HG03103 (cell line): ENCODE data around the gene WWOX.
"Not testable (repeated sequence)": the region's sequence is repeated elsewhere in the genome, so short reads cannot be mapped to it uniquely, and the experiment has no call there.

Experiments
- ATAC-seq: cut with Tn5 transposase; IDR thresholded peaks from one replicate; pipeline ENCODE4 v1.9.1; 2021; ENCODE audit warnings: low read depth; ENCODE audit not compliant: unreplicated experiment

The WWOX gene

DNA sequence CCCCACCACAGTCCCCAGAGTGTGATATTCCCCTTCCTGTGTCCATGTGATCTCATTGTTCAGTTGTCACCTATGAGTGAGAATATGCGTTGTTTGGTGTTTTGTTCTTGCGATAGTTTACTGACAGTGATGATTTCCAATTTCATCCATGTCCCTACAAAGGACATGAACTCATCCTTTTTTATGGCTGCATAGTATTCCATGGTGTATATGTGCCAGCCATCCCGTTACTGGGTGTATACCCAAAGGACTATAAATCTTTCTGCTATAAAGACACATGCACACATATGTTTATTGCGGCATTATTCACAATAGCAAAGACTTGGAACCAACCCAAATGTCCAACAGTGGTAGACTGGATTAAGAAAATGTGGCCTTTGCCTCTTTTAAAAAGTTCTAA is 952.7 kb downstream of the WWOX start:
- ATAC-seq: not testable (repeated sequence)

DNA sequence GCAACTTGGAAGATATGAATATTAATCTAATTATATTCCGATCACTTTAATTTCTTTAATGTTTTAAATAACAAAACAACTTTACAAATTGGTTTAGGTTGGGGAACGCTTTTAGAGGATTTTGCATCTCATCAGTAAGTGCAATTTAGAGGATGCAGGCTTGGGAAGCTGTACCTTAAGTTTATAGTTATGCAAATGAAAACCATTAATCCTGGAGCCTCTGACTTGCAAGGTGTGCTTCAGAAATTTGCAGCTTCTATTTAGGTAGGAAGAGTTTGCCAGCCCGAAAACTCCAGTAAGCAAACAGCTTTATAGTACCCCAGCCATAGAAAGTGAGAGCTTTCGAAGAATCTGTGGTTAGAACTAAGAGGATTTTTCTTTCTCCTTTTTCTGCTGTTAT is 954.1 kb downstream of the WWOX start:
- ATAC-seq: no peak

DNA sequence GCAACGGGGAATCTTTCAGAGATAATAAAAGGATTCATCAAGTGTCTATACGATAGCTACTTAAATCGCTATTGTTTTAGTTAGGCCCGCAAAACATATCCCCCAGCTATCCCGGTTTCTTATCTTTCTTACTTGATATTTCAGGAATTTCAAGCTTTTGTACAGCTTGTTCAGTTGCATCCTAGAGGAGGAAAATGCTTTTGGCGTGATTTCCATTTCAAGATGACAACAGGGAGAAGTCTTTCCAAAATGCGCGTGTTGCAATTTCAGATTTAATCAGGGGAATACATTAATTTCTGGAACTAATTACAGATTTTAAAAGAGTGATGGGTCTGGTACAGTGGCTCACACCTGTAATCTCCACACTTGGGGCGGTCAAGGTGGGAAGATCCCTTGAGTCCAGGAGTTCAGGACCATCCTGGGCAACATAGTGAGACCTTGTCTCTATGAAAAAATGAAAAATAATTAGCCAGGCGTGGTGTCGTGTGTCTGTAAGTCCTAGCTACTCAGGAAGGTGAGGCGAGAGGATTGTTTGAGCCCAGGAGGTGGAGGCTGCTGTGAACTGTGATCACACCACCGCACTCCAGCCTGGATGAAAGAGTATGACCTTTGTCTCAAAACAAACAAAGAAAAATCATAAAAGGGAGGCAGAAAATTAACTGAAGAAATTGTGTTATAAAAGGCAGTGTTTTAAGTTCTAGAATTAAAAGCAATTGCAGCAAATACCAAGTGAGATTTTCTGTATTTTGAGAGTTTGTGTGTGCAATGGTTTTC is 954.9 kb downstream of the WWOX start:
- ATAC-seq: no peak

DNA sequence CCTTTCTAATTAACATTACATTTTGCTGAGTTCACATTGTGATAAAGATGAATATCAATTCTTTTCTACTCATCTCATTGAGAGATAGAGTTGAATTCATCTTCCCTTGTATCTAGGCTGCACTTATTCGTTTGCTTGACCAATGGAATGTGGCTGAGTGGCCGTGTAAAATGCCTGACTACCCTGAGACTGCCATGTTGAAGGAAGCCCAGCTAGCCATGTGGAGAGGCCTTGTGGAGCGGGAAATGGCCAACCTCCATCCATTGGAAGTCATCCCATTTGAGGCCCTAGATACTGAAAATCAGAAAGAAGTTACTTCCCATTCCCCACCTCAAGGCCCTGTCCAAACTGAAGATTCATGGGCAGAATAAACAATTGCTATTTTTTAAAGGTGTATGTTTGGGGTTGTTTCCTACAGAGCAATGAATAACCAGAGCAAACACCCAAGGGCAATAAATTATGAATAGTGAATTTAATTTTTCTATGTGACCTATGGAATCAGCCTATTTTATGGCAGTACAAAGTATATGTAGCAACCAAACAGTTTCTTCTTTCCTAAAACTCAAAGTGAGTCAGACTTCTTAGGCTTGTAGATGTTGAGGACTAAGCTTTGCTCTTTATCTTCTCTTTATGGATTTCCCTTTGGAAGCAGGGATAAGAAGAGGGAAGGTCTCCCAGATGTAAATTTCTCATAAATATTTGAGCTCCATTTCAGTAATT is 956.0 kb downstream of the WWOX start:
- ATAC-seq: no peak

- no peak for ATAC-seq
These were observed 961.7 kb downstream of the WWOX start for GRCh38 chr16:79061181-79061580.

DNA sequence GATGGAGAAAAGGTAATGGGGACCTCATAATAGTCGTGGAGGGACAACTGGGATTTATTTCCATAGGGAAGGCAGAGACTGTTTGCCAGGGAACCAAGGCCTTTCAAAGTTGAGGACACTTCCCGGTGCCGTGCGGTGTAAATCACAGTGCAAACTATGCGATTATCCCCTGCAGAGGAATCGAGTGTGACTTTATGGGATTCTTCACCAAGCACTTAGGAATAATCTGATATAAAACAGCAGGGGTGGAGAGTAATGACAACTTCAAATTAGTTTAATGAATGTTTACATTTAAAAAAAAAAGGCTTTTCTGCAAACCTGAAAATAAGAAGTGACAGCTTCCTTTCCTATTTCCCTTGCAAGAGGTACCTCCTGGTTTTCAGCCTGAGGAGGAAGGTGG is 962.9 kb downstream of the WWOX start:
- no peak for ATAC-seq

GRCh38 chr16:79062821-79063220 is 963.4 kb downstream of the WWOX start:
- no peak for ATAC-seq

DNA sequence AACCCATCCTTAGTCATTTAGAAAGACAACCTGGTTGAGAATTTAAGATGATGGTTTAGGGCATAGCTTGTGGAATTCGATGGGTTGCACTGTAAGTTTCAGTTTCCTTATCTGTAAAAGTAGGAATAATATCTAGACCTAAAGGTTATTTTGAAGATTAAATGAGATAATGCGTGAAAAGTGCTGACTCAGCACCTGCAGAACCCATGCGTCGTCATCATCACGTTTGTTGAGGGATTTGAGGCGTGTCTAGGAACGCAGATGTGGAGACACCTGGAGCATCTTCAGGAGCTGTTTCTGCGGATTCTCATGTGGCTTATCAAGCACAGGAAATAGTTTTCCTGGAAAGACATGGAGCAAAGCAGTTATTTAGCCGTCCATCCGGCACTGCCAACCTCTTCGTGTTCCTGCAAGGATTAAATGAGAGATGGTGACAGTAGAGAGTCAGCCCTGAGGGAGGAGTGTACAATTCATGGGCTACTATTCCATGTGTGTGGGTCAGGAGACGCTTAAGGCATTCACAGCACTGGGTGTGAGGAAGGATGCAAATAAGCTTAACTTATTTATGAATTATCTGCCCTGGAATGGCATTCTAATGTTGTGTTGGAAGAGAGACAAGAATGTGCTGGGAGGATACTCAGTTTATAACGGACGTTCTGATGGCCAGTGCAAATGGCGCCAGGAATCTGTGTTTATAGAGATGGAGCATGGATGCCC is 965.0 kb downstream of the WWOX start:
- ATAC-seq: no peak

DNA sequence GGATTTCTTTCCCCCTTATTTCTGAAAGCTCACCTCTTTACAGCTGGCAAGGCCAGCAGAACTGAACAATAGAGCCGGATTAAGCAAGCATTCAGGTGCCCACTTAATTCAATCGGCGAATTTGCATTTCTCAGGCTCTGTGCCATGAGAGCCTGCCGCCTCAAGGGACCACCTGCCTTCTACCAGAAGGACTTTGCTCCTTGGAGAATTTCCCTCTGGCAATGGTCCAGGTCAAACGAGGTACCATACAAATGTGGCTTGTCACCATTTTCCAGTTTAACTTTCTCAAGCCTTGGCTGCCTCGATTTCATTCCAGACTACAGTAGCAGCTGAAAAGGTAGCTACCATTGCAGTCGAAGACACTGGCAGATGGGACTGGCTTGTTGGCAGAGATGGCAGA is 967.1 kb downstream of the WWOX start:
- no peak for ATAC-seq

DNA sequence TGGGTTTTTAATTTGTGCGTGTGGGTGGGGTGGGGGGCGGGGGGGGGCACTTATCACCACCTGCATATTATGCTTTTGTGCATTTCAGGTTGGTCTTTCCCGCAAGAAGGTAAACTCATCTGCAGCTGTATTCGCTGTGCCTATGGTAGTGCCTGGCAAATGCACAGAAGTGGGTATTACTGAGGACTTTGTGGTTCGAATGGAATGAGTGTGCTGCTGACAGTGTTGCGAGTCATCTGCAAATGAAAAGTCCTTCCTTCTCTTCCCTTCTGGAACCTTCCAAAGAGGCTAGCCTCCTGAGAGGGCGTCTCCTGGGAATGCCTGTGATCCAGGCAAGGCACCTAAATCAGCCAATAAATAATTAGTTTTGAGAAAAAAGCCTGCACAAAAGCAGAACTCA is 968.1 kb downstream of the WWOX start:
- no peak for ATAC-seq

DNA sequence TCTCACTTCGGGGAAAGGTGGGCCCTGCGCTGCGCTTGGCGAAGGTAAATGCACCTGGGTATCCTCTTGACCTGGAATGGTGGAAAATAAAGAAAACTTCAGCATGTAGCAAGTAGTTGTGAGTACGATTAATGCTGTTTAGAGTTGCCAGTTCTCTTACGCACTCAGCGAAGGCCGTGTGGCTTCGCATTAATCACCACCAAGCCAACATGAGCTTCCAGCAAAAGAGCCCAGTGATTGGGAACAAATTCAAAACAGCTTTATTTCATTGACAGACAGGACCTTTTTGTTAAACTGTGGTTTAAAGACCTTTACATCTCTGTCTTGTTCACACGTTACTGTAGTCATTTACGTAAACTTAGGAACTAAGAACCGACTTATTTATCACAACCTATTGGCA is 969.7 kb downstream of the WWOX start:
- no peak for ATAC-seq

DNA sequence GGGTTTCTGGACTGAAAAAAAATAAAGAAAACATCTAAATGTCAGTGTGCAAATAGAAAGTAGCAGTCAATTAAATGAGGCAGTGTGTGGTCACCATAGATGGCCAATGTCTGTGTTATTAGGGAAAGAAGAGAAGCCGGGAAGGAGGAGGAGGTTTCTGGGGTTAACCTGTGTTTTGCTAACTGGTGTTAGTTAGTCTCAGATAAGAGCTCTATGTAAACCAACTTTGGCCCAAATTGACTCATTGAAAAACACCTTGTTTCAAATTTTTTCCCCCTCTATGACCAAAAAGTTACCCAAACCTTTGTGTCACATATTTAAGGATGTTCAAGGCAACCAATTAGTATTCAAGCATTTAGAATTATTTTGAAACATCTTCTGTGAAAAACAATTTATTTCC is 970.2 kb downstream of the WWOX start:
- no peak for ATAC-seq

DNA sequence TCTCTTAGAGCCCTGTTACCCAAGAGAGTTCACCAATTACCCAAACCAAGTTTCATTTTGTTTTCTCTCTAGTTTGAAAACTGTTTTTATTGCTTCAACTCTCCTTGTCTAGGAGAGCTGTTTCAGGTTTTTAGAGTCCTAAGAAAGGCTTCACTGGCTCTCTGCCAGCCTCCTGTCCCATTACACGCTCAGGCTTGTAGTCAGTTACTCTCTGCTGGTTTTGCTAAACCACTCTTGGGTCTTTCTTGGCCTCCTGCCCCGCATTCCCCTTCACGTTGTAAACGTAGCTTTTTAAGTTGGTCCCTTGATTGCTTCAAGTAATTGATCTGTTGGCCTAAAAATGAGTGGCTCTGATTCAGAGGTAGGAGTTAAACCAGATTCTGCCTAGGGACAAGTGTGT is 972.0 kb downstream of the WWOX start:
- no peak for ATAC-seq

DNA sequence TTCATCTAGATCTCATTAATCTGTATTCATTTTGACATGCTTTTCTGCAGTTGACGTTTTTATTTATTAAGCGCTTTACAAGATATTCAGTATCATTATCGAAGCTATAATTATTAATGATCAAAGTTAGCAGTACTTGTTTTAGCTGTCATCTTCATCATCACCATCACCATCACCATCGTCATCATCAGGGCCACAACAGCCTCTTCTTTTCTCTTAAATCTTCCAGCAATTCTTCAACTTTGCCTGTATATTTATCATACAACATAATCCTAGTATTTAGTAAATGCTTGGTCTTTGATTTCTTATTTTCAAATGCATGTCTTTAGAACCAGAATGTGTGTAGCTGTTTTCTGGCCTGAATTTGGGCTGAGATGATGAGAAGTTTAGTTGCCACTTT is 973.1 kb downstream of the WWOX start:
- ATAC-seq: no peak

GRCh38 chr16:79073566-79073965 is 974.1 kb downstream of the WWOX start:
- ATAC-seq: no peak

DNA sequence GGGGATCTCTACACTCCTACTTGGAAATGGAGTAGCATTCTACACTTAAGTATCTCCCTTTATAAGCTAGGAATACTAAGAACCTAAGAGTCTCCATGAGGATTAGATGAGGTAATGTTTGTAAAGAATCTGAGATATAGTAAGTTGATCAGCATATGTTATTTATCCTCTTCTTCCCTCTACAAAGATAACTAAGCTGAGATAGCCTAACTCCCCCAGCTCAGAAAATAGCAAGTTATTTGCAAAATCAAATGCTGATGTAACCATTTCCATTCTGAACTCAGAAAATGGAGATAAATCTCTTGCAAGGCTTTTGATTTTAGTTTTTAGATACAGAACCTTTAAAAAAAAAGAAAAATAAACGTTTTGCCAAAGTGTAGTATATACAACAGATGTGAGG is 975.1 kb downstream of the WWOX start:
- ATAC-seq: no peak

DNA sequence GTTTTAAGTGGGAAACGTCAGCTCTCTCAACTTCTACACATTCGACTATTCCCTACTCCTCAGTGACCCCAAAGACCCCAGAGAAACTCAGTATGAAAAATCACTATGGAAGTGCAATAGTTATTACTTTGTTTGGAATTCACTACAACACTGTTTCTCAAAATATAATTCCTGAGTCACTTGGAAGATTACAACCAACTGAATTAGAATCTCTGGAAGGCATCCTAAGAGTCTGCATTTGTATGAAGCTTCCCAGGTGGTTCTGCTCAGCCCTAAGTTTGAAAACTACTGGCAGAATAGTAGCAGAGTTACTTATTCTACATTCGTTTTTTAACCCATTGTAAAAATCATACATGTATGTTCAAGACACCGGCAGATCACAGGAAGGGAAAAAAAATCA is 975.5 kb downstream of the WWOX start:
- ATAC-seq: no peak

DNA sequence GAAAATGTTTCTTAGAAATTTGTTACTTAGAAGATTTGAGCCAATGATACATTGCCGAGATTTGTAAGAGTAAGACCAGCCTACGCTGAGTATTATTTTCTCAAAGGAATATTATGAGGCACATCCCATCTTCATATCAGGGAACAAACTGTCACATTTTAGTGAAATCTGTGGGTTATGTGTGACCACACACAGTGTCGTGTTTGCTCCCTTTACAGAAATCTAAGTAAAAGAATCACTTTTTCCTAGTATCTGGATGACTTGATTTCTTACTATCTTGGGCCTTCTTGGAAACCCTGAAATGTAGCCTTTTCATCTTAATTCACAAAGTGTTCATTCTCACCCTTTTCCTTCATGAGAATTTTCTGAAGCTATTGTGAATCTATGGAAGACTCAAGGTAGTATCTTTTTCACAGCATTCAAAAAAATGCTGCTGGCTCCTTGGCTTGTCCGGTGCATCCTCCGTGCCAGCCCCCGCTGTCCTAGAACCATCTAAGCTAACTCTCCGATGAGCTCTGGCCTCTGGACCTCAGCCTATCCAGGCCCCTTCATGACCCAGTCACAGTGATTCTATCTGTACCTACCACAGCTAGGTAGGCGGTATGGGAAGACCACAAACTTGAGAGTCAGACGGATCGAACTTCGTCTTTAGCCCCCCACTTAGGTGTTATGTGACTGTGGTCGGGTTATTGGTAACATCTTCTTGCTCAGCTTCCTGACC is 976.8 kb downstream of the WWOX start:
- no peak for ATAC-seq

GRCh38 chr16:79077346-79077745 is 977.9 kb downstream of the WWOX start:
- ATAC-seq: no peak

GRCh38 chr16:79079656-79080420 is 980.4 kb downstream of the WWOX start:
- ATAC-seq: no peak
